HG03196 (cell line): ENCODE data around the gene CASTOR1.

Experiments used
- ATAC-seq: cut with Tn5 transposase; IDR thresholded peaks from one replicate; pipeline ENCODE4 v1.9.1; 2021; ENCODE audit not compliant: unreplicated experiment

The CASTOR1 gene

GRCh38 chr22:30247561-30247960 lies 41.7 kb downstream of the CASTOR1 start:
- no peak for ATAC-seq

GRCh38 chr22:30246814-30247376 lies 42.4 kb downstream of the CASTOR1 start:
- no peak for ATAC-seq

DNA sequence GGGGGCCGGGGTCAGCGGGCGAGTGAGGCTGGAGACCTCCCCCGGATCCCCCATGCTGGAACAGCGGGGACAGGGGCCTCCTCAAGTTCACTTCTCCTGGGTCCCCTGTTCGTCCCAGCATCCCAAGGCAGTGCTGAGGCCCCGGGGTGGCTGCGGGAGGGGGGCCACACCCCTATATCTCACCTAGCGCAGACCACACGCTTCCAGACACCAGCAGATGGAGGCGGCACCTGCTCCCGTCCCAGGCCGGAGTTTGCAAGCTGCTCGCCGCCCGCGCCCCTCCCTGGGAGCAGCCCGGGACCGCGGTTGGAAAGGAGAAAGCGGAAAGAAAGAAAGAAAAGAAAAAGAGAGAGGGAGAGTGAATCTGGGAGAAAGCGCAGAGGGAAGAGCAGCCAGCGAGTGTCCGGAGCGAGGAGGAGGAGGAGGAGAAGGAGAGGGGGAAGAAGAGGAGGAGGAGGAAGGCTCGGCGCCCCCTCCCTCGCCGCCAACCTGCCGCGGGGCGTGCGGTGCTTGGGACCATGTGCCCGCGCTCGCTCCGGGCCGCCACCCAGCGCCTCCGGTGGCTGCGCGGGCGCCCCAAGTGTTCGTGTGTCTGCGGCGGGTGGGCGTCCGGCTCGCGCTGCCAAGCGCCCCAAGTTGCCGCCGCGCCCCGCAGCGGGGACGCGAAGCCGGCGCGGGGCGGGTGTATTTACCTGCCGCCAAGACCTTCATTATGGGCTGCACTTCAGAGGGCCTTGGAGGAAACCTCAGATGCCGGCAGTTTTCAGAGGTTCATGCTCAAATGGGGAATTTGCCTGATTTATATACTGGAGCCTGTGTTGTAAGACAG lies 43.1 kb downstream of the CASTOR1 start, which contains the start of gene LIF:
Gene LIF, minus strand, starts transcription at position 775 of the 829 bp plus-strand sequence. Its CDS starts 64 bp downstream, at position 711.
- no peak for ATAC-seq

- no peak for ATAC-seq
Observed at GRCh38 chr22:30245181-30245984, 43.9 kb downstream of the CASTOR1 start.

GRCh38 chr22:30244641-30245040 lies 44.7 kb downstream of the CASTOR1 start:
- ATAC-seq = no peak

DNA sequence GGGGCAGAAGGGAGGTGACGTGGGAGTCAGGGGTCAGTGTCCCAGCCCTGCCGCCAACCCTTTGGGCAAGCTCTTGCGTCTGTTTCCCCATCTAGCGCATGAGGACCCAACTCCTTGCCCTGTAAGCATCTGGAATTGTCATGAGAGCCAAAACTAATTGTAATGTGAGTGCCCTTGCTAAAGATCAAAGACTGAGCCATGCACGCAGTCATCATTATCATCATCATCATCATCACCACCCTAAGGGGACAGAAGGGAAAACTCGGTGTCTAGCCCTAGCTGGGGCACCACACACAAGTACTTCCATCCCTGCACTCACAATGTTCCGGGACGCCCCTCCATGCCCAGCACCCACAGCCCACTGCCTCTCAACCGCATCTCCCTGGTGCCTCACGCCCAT lies 45.2 kb downstream of the CASTOR1 start:
- ATAC-seq = no peak

DNA sequence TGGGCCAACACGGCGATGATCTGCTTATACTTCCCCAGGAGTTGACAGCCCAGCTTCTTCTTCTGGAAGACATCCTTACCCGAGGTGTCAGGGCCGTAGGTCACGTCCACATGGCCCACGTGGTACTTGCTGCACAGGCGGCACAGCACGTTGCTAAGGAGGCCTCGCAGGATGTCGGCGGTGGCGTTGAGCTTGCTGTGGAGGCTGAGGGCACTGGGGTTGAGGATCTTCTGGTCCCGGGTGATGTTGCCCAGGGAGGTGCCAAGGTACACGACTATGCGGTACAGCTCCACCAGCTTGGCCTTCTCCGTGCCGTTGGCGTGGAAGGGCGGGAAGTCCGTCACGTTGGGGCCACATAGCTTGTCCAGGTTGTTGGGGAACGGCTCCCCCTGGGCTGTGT lies 45.6 kb downstream of the CASTOR1 start:
- no peak for ATAC-seq

DNA sequence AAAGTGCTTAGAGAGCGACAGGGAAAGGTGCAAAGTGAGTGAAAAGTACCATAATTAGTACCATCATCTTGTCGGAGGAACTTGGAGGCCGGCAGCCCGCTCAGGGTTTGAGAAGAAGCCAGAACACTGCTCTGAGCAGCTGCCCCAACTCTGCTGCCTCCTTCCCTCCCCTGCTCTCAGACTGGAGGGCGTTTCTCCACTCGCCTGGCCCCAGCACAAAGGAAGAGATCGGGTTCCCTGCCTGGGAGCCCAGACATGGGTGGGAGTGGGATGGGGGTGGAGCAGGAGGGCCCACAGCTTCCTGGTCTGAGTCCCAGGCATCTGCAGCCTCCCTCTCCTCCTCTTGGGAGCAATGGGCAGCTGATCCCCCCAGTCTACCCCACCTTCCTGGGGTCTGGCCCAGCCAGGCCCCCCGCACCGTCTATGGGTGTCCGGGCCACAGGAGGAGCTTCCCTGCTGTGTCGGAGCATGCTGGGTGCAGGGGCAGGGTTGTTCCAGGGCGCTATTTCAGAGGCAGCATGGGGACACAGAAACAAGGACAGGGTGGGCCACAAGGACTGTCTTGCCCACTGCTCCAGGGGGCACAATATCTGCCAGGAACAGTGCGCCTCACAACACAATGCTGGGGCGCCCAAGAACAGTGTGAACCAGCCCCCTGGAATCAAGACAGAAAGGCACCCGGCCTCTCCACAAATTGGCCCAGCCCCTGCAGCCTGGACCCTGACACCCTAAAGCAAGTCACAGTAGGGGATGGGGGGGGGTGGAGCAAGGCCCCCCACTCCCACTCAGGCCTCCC lies 47.5 kb downstream of the CASTOR1 start:
- no peak for ATAC-seq

DNA sequence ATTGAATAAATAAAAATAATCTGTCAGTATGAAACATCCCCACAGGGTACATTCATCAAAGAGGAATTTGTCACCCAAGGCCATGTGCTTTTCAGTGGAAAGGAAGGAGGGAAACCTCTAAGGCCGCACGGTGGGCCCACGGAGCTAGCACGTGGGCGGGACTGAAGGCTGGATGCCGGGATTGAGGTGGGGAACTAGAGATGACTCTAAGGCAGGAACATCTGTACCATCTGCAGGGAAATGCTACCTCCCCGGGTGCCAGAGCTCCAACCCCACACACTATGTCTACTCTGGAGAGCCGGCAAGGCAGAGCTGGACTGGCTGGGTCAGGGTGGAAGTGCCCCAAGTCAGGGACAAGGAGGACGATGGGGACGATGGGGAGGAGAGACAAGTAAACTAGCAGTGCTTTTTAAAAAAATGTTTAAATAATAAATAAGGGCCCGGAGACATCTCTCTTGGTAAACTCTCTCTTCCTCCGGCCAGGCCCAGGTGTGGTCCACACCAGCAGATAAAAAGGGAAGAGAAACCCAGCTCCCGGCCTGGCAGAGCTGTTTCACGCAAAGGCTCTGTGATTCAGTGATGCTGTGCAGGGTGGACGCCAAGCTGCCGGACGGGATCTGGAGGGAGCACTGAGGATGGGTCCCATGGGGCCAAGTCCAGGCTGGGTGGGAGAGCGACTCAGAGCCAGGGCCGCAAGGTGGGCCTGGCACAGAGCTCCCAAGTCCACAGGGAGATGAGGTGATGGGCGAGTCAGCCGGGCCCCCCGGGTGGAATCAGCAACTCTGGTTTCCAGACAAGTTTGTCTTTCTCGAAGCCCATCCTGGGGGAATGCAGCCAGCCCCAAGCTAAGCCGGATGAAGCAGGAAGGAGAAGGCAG lies 48.5 kb downstream of the CASTOR1 start:
- ATAC-seq = no peak

DNA sequence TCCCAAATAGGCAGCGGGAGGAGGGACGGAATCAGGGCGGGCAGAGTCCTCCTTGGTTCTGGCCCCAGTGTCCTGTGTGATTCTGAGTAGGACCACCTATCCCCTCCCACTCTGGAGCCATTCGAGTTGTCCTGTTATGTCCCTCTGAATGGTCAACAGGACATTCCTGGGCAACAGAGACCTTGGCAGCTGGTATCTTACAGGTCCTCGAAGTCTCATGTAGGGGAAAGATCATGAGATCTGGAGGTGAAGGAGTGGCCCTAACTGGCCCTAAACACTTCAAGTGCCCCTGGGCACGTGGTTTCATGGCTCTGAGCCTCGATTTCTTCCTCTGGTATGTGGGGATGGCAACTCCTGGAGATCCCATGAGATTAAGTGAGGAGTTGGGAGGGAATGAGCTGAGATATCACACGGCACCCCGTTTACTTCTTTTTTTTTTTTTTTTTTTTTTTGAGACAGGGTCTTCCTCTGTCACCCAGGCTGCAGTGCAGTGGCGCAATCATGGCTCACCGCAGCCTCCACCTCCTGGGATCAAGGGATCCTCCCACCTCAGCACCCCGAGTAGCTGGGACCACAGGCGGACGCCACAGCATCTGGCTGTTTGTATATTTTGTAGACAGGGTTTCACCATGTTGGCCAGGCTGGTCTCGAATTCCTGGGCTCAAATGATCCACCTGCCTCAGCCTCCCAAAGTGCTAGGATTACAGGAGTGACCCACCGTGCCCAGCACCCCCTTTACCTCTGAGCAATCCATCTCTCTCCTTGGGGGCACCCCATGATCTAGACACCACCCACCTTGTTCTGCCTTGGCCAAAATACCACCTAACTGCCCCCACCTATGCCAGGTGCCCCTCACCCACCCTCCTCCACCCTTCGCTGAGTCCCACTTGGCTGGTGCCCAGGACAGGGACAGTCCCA lies 49.6 kb downstream of the CASTOR1 start:
- no peak for ATAC-seq

GRCh38 chr22:30238661-30239487 lies 50.4 kb downstream of the CASTOR1 start:
- no peak for ATAC-seq

DNA sequence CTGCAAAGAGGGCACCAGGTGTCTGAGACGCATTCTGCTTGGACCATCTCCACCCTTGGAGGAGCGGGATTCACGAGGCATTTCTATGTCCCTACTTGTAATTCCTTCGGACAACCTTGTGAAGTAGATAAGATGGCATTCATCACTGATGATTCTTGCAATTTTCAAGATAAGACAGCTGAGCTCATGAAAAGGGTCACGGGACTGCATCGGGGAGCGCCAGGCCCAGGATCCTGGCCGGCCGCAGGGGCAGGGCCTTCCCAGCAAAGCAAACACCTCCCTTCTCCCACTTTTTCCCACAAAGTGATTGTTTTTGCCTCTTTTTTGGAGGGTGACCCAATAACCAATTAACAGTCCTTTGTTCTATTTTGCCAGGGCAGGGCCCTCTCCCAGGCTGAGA lies 51.2 kb downstream of the CASTOR1 start:
- no peak for ATAC-seq

- no peak for ATAC-seq
Observed at GRCh38 chr22:30236875-30237274, 52.4 kb downstream of the CASTOR1 start.

DNA sequence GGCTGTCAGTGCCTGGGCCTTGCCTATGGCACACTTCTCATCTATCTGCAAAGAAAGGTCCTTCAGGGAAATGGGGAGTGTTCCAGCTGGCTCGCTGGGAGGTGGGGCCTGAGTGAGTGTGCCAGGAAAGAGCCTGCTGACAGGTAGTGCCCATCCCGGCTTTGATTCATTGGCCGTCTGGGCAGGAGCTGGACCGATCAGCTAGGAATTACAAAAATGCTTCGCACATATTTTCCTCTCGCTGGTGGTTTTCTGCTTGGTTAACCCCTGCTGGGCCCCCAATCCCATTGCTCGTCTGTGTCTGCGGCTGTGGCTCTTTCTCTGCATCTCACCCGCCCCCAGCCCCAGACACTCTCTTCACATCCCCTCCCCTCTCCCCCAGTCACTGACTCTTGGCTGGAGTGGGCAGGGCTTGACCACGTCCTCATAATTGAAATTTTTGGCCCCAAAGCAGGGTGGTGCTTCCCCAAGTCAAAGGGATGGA lies 53.6 kb downstream of the CASTOR1 start:
- ATAC-seq = no peak
